Upper lobe of left lung (tissue), 6 donors: Measurements from ENCODE around the gene DIAPH3. TPM values are rescaled to one million over a fixed set of nuclear protein-coding genes. Genes with fewer than 3 reads are reported as not detected.

ENCODE experiments used
- ATAC-seq, 2 donors: fragments of 200-7000 bp; cut with Tn5 transposase; one replicate each; pipeline ENCODE4 v1.9.1; 2022; ENCODE audit warnings: mild to moderate bottlenecking in 2 of 2, moderate library complexity in 2 of 2; ENCODE audit not compliant: low FRiP score in 2 of 2
- DNase-seq, 2 donors: peaks; one replicate each; pipeline ENCODE4 v3.0.0-alpha.2; 2019 to 2020
- H3K27ac ChIP-seq, 4 donors: fragments of 200-600 bp; sonication (generic); one replicate each; pipeline ENCODE4 v1.5.1; 2016 to 2019
- H3K27me3 ChIP-seq, 4 donors: fragments of 200-600 bp; sonication (generic); one replicate each; pipeline ENCODE4 v1.5.1; 2017 to 2019
- H3K36me3 ChIP-seq, 4 donors: fragments of 200-600 bp; sonication (generic); one replicate each; pipeline ENCODE4 v1.5.1; 2016 to 2019
- H3K4me1 ChIP-seq, 4 donors: fragments of 200-600 bp; sonication (generic); one replicate each; pipeline ENCODE4 v1.5.1; 2018 to 2019
- H3K4me3 ChIP-seq, 4 donors: fragments of 200-600 bp; sonication (generic); one replicate each; pipeline ENCODE4 v1.5.1; 2017 to 2019; ENCODE audit warnings: mild to moderate bottlenecking in 2 of 4, moderate library complexity in 1 of 4
- H3K9me3 ChIP-seq, 4 donors: fragments of 200-600 bp; sonication (generic); one replicate each; pipeline ENCODE4 v1.5.1; 2018 to 2019
- CTCF ChIP-seq, 6 experiments: fragments of 450-650 bp in 4 of 6; fragments of 200-600 bp in 2 of 6; sonication (generic) in 2 of 6; IDR thresholded peaks; one replicate each; pipeline ENCODE4 v1.5.1; 2016 to 2019; ENCODE audit warnings: antibody characterized with exemption in 6 of 6
- EP300 ChIP-seq, 4 donors: sonication (generic); formaldehyde crosslinking; IDR thresholded peaks; one replicate each; pipeline ENCODE4 v1.5.1; 2017; ENCODE audit warnings: antibody characterized with exemption in 4 of 4, control low read depth in 2 of 4
- POLR2A ChIP-seq, 4 donors: fragments of 450-650 bp; IDR thresholded peaks; one replicate each; pipeline ENCODE4 v1.5.1; 2016 to 2017; ENCODE audit warnings: antibody characterized with exemption in 4 of 4, mild to moderate bottlenecking in 2 of 4
- POLR2AphosphoS5 ChIP-seq, 2 donors: sonication (generic); formaldehyde crosslinking; IDR thresholded peaks; one replicate each; pipeline ENCODE4 v1.5.1; 2017; ENCODE audit warnings: antibody characterized with exemption in 2 of 2
- WGBS, 2 donors: methylation state at CpG; one replicate each; pipeline ENCODE4 v1.1.5; 2017 to 2018; 5-methylcytosine and 5-hydroxymethylcytosine counted together
- total RNA-seq, 6 donors: library from RNA; depleted of rRNA in 4 of 6; stranded (reverse); fragments of >200 nt in 4 of 6; gene quantifications; one replicate each; pipeline versions ENCODE4 v1.1.0 to v1.2.1, GENCODE V29; 2016 to 2021
- donor health status: DM: no; HTN: no; CAD: no; lungs with moderate emphysema.
- donor health status: DM: no; HTN: yes; CAD: no; lungs with severe emphysema.

The DIAPH3 gene
- total RNA-seq, 6 donors from 2014 or later = 2.8 to 6.3 (median 5.4) TPM

DNA sequence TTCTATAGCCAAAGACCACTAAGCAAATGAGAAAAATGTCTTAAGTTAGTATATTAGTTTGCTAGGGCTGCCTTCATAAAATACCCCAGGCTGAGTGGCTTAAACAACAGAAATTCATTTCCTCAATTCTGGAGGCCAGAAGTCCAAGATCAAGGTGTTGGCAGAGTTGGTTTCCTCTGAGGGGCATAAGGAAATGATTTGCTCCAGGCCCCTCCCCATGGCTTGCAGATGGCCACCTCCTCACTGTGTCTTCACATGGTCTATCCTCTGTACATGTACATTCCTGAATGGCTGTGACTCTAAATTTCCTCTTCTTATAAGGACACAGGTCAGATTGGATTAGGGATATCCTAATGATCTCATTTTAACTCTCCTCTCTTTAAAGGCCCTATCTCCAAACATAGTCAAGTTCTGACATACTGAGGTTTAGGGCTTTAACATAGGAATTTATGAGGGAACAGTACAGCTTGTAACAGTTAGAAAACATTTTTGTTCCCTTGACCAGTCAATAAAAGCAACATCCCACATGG, 307.4 kb downstream of the DIAPH3 start:
- no peak for DNase-seq
- Histone ChIP-seq H3K27ac (no peak overlapping the region), H3K27me3 (no peaks in the 10 kb centered on the region), H3K9me3 (no peaks in the 10 kb centered on the region), H3K36me3 (no peaks in the 10 kb centered on the region), H3K4me1 (no peaks in the 10 kb centered on the region), H3K4me3 (no peak overlapping the region)
- TF ChIP-seq POLR2AphosphoS5 (IDR thresholded peaks at IDR 0.05) = no peak
- no peak for TF ChIP-seq CTCF (IDR thresholded peaks at IDR 0.05)
- TF ChIP-seq EP300 (IDR thresholded peaks at IDR 0.05) = no peak
- no peak for TF ChIP-seq POLR2A (IDR thresholded peaks at IDR 0.05)
- ATAC-seq = no peak

- no peak for ATAC-seq
- 88 to 94% methylated on average over 2 of the region's 2 CpGs for WGBS, 2 donors
These were observed 316.7 kb downstream of the DIAPH3 start for GRCh38 chr13:59846845-59847620.

GRCh38 chr13:59843040-59843439, 320.7 kb downstream of the DIAPH3 start:
- Histone ChIP-seq H3K36me3 (no peaks in the 10 kb centered on the region), H3K27me3 (no peaks in the 10 kb centered on the region), H3K4me1 (no peaks in the 10 kb centered on the region), H3K4me3 (no peak overlapping the region), H3K9me3 (no peaks in the 10 kb centered on the region), H3K27ac (no peak overlapping the region)
- no peak for DNase-seq
- TF ChIP-seq CTCF (IDR thresholded peaks at IDR 0.05) = no peak
- no peak for TF ChIP-seq EP300 (IDR thresholded peaks at IDR 0.05)
- no peak for TF ChIP-seq POLR2A (IDR thresholded peaks at IDR 0.05)
- TF ChIP-seq POLR2AphosphoS5 (IDR thresholded peaks at IDR 0.05) = no peak
- 72 to 74% methylated on average over 3 of the region's 3 CpGs for WGBS, 2 donors
- no peak for ATAC-seq

More at GRCh38 chr13:59846845-59847620, 316.7 kb downstream of the DIAPH3 start:
- Histone ChIP-seq H3K4me1 (no peaks in the 10 kb centered on the region), H3K4me3 (no peak overlapping the region), H3K36me3 (no peaks in the 10 kb centered on the region), H3K27me3 (no peaks in the 10 kb centered on the region), H3K27ac (no peak overlapping the region), H3K9me3 (no peaks in the 10 kb centered on the region)
- TF ChIP-seq CTCF (IDR thresholded peaks at IDR 0.05) (no peak), POLR2A (IDR thresholded peaks at IDR 0.05) (no peak)
- DNase-seq = no peak

GRCh38 chr13:59842507-59842906, 321.2 kb downstream of the DIAPH3 start:
- H3K9me3 ChIP-seq = no peaks in the 10 kb centered on the region
- TF ChIP-seq POLR2AphosphoS5 (IDR thresholded peaks at IDR 0.05) = no peak
- no peak for TF ChIP-seq EP300 (IDR thresholded peaks at IDR 0.05)
- TF ChIP-seq CTCF (IDR thresholded peaks at IDR 0.05) = no peak
- no peak for TF ChIP-seq POLR2A (IDR thresholded peaks at IDR 0.05)
- H3K27ac ChIP-seq = no peak overlapping the region
- H3K36me3 ChIP-seq = no peaks in the 10 kb centered on the region
- 96% methylated on average over 4 of the region's 4 CpGs for WGBS, 2 donors
- DNase-seq (no peak), ATAC-seq (no peak)
- H3K4me3 ChIP-seq = no peak overlapping the region
- no peaks in the 10 kb centered on the region for H3K27me3 ChIP-seq
- H3K4me1 ChIP-seq = no peaks in the 10 kb centered on the region

GRCh38 chr13:59839186-59839585, 324.5 kb downstream of the DIAPH3 start:
- ATAC-seq = no peak
- Histone ChIP-seq H3K27me3 (no peaks in the 10 kb centered on the region), H3K27ac (no peak overlapping the region), H3K4me1 (no peaks in the 10 kb centered on the region), H3K4me3 (no peak overlapping the region), H3K36me3 (no peaks in the 10 kb centered on the region), H3K9me3 (no peaks in the 10 kb centered on the region)
- WGBS, 2 donors = 95 to 98% methylated on average over 2 of the region's 2 CpGs
- no peak for DNase-seq
- TF ChIP-seq EP300 (IDR thresholded peaks at IDR 0.05) (no peak), POLR2AphosphoS5 (IDR thresholded peaks at IDR 0.05) (no peak), CTCF (IDR thresholded peaks at IDR 0.05) (no peak), POLR2A (IDR thresholded peaks at IDR 0.05) (no peak)
